Neuronal stem cell (in vitro differentiated cells): ENCODE data around the gene KCNAB1.

Experiments
- DNase-seq: peaks from one replicate; pipeline ENCODE4 v3.0.0-alpha.2; 2013; ENCODE audit warnings: low spot score
- H2AFZ ChIP-seq: one replicate; pipeline ENCODE4 v1.6.1; 2013; ENCODE audit warnings: mild to moderate bottlenecking, low read length, inconsistent platforms
- H2AK5ac ChIP-seq: 2 replicates; pipeline ENCODE4 v1.6.1; 2013; ENCODE audit warnings: low read depth, mild to moderate bottlenecking, inconsistent platforms, low read length, moderate library complexity, mixed read lengths
- H2BK120ac ChIP-seq: 2 replicates; pipeline ENCODE4 v1.6.1; 2013; ENCODE audit warnings: low read depth, mild to moderate bottlenecking, inconsistent platforms, low read length, moderate library complexity, mixed read lengths
- H2BK12ac ChIP-seq: one replicate; pipeline ENCODE4 v1.6.1; 2013; ENCODE audit warnings: low read length, inconsistent platforms
- H2BK15ac ChIP-seq: 2 replicates; pipeline ENCODE4 v1.6.1; 2013; ENCODE audit warnings: mild to moderate bottlenecking, low read length, inconsistent platforms, mixed read lengths
- H2BK5ac ChIP-seq: one replicate; pipeline ENCODE4 v1.6.1; 2013; ENCODE audit warnings: inconsistent platforms, mild to moderate bottlenecking, low read length, moderate library complexity
- H3K14ac ChIP-seq: one replicate; pipeline ENCODE4 v1.6.1; 2013; ENCODE audit warnings: low read length, inconsistent platforms
- H3K18ac ChIP-seq: 2 replicates; pipeline ENCODE4 v1.6.1; 2013; ENCODE audit warnings: low read length, inconsistent platforms
- H3K23ac ChIP-seq: 2 replicates; pipeline ENCODE4 v1.6.1; 2013; ENCODE audit warnings: low read depth, mild to moderate bottlenecking, mixed read lengths, low read length, inconsistent platforms; ENCODE audit not compliant: poor library complexity
- H3K27ac ChIP-seq: replicated peaks from 3 replicates; pipeline ENCODE4 v1.5.1; 2013; ENCODE audit warnings: low read length, inconsistent platforms
- H3K27me3 ChIP-seq, 3 experiments: 2 replicates each; pipeline ENCODE4 v1.6.1; 2013; ENCODE audit warnings: low read length in 3 of 3, mild to moderate bottlenecking in 2 of 3, inconsistent platforms in 1 of 3, low read depth in 1 of 3, mixed read lengths in 1 of 3, moderate library complexity in 1 of 3; ENCODE audit not compliant: control insufficient read depth in 3 of 3, insufficient read depth in 3 of 3
- H3K36me3 ChIP-seq, 2 donors: replicated peaks in 1 of 2; 2 replicates each; pipeline ENCODE4 v1.6.1; 2013; ENCODE audit warnings: low read length in 2 of 2; ENCODE audit not compliant: control insufficient read depth in 2 of 2, insufficient read depth in 2 of 2
- H3K4ac ChIP-seq: 2 replicates; pipeline ENCODE4 v1.6.1; 2013; ENCODE audit warnings: inconsistent platforms, mild to moderate bottlenecking, low read length, moderate library complexity
- H3K4me1 ChIP-seq, 2 donors: 1 replicate in 1 of 2; 2 replicates in 1 of 2; pipeline ENCODE4 v1.6.1; 2013; ENCODE audit warnings: low read length in 2 of 2, low read depth in 1 of 2; ENCODE audit not compliant: control insufficient read depth in 2 of 2, insufficient read depth in 1 of 2
- H3K4me2 ChIP-seq: one replicate; pipeline ENCODE4 v1.6.1; 2013; ENCODE audit warnings: mild to moderate bottlenecking, low read length, inconsistent platforms; ENCODE audit not compliant: insufficient read depth, poor library complexity, severe bottlenecking
- H3K4me3 ChIP-seq, 2 donors: 2 replicates each; pipeline ENCODE4 v1.5.1; 2013; ENCODE audit warnings: low read length in 2 of 2, mild to moderate bottlenecking in 2 of 2, inconsistent platforms in 1 of 2, moderate library complexity in 1 of 2
- H3K79me1 ChIP-seq: one replicate; pipeline ENCODE4 v1.6.1; 2013; ENCODE audit warnings: low read depth, mild to moderate bottlenecking, inconsistent platforms, low read length, moderate library complexity
- H3K9ac ChIP-seq: one replicate; pipeline ENCODE4 v1.6.1; 2013; ENCODE audit warnings: mild to moderate bottlenecking, low read depth, low read length, inconsistent platforms; ENCODE audit not compliant: poor library complexity
- H3K9me3 ChIP-seq, 2 donors: replicated peaks in 1 of 2; 2 replicates each; pipeline versions ENCODE3 to v1.6.1; 2013; ENCODE audit warnings: low read length in 2 of 2, mild to moderate bottlenecking in 2 of 2, inconsistent platforms in 1 of 2, low read depth in 1 of 2, mixed read lengths in 1 of 2, moderate library complexity in 1 of 2; ENCODE audit not compliant: control insufficient read depth in 2 of 2, insufficient read depth in 1 of 2
- H4K8ac ChIP-seq: one replicate; pipeline ENCODE4 v1.6.1; 2013; ENCODE audit warnings: low read depth, mild to moderate bottlenecking, inconsistent platforms, low read length, moderate library complexity
- H4K91ac ChIP-seq: one replicate; pipeline ENCODE4 v1.6.1; 2013; ENCODE audit warnings: low read length, low read depth, mild to moderate bottlenecking, inconsistent platforms; ENCODE audit not compliant: poor library complexity
- WGBS, 2 donors: extraction: QIAGEN DNeasy Blood & Tissue Kit; methylation state at CpG; one replicate each; pipeline ENCODE4 v1.1.7; 2013; ENCODE audit warnings: missing lambda C conversion rate in 2 of 2, mixed read lengths in 1 of 2; ENCODE audit not compliant: insufficient read length in 2 of 2, insufficient replicate concordance in 1 of 2; ENCODE audit errors: extremely low coverage in 2 of 2; 5-methylcytosine and 5-hydroxymethylcytosine counted together

The KCNAB1 gene

DNA sequence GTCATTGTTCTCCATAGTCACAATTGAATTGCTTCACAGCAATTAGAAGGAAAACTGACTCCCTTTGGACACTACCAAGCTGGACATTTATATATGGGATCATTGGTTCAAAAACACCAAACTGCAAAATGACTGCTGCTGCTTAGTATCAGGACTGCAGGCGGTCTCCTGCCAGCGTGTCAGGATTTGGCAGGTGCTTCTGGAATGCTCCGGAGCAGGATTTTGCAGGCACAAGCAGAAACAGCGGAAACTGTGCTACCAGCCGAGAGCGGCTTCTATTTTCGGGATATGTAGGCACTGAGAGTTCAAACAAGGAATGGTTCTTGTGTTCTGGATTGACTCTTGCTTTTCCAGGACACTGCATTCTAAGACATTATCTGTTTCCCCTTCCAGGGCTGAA lies 339.1 kb downstream of the KCNAB1 start:
- Histone ChIP-seq H3K9me3 (no peaks in the 10 kb centered on the region), H3K4ac (no peak overlapping the region), H3K4me1 (peaks cover 3 to 4% of the 10 kb centered on the region in 2 donors), H3K79me1 (no peaks in the 10 kb centered on the region), H3K36me3 (no peaks in the 10 kb centered on the region), H2BK12ac (no peak overlapping the region), H3K14ac (no peak overlapping the region), H2BK5ac (no peak overlapping the region), H2BK120ac (no peak overlapping the region), H3K23ac (no peak overlapping the region), H3K4me2 (no peak overlapping the region), H3K4me3 (no peak overlapping the region), H3K18ac (no peak overlapping the region), H4K91ac (no peak overlapping the region), H2AK5ac (no peak overlapping the region), H3K27ac (no peak overlapping the region), H2BK15ac (no peak overlapping the region), H3K9ac (no peak overlapping the region), H4K8ac (no peak overlapping the region), H3K27me3 (no peaks in the 10 kb centered on the region), H2AFZ (no peak overlapping the region)
- no CpG with 5 or more reads among the region's 7 CpGs for WGBS, 2 donors
- no peak for DNase-seq

DNA sequence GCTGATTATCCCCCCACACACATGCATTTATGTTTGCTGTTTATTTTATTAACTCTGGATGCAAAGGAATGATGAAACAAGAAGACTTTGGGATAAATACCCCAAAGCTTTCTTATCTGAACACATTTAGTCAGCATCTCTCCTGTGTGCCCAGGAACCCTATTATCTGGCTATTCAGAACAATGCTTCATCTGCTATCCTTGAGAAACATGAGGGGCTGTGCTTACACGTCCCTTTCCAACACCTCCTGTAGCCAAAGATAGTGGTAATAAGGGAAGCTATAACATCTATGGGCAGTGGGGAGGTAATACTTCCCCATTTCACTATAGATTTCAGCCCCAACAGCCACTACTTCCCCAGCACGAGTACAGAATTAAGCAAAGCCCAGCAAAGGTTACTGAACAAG lies 339.8 kb downstream of the KCNAB1 start:
- no peak overlapping the region for H3K23ac ChIP-seq
- H3K79me1 ChIP-seq: no peaks in the 10 kb centered on the region
- H3K4me3 ChIP-seq: no peak overlapping the region
- H4K8ac ChIP-seq: no peak overlapping the region
- H3K4me1 ChIP-seq: peaks cover 3 to 4% of the 10 kb centered on the region in 2 donors
- H2AK5ac ChIP-seq: no peak overlapping the region
- H2BK15ac ChIP-seq: no peak overlapping the region
- no peak overlapping the region for H4K91ac ChIP-seq
- H2BK12ac ChIP-seq: no peak overlapping the region
- no peak overlapping the region for H3K4me2 ChIP-seq
- H3K27me3 ChIP-seq: no peaks in the 10 kb centered on the region
- no peak overlapping the region for H2AFZ ChIP-seq
- WGBS, 2 donors: no CpG with 5 or more reads among the region's 2 CpGs
- no peak overlapping the region for H3K14ac ChIP-seq
- no peak overlapping the region for H3K4ac ChIP-seq
- H3K9ac ChIP-seq: no peak overlapping the region
- no peak overlapping the region for H2BK120ac ChIP-seq
- H2BK5ac ChIP-seq: no peak overlapping the region
- no peak overlapping the region for H3K18ac ChIP-seq
- no peak overlapping the region for H3K27ac ChIP-seq
- DNase-seq: no peak
- no peaks in the 10 kb centered on the region for H3K36me3 ChIP-seq
- no peaks in the 10 kb centered on the region for H3K9me3 ChIP-seq

DNA sequence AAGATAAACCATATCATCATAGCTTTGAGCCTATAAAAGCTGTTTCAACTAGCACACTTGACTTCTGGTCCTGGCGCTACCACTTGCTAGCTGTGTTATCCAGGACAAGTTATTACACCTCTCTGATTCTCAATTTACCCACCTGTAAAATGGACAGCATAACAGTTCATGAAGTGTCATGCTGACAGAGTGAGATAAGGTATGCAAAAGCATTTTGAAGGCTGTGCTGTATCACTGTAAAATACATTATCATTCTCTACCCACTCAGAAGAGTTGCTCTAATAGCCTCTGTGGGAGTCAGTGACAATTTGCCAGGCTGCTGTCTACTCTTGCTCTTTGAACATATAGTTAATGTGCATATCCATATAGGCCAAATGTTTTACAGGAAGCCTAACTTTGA lies 341.5 kb downstream of the KCNAB1 start:
- H4K8ac ChIP-seq: no peak overlapping the region

DNA sequence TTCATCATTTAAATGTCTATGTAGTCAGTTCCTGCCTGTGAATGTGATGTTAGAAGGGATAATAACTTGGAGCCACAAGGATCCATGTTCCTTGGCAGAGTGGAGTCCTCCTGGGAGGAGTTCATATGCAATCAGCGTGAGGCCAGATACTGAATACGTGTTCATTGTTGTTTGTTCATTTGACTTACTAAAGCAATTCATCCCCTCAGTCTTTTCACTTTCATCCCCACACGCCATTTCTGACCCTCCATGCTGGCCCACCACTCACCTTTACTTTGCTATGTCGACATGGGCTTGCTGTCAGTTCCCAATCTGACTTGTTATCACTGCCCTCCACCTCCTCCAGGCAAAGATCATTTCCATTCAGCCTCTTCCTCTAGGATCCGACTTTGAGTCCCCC lies 342.7 kb downstream of the KCNAB1 start:
- H3K79me1 ChIP-seq: no peaks in the 10 kb centered on the region
- no CpG with 5 or more reads among the region's 5 CpGs for WGBS, 2 donors
- no peak overlapping the region for H2BK15ac ChIP-seq
- no peak overlapping the region for H4K8ac ChIP-seq
- H3K36me3 ChIP-seq: no peaks in the 10 kb centered on the region
- no peak overlapping the region for H3K9ac ChIP-seq
- H2AFZ ChIP-seq: no peak overlapping the region
- no peak overlapping the region for H3K27ac ChIP-seq
- no peak overlapping the region for H3K4me2 ChIP-seq
- H3K18ac ChIP-seq: no peak overlapping the region
- no peak overlapping the region for H3K4ac ChIP-seq
- H3K23ac ChIP-seq: no peak overlapping the region
- no peaks in the 10 kb centered on the region for H3K27me3 ChIP-seq
- no peak overlapping the region for H2BK5ac ChIP-seq
- H2BK120ac ChIP-seq: no peak overlapping the region
- no peak for DNase-seq
- H4K91ac ChIP-seq: no peak overlapping the region
- H3K4me1 ChIP-seq: peaks cover 0 to 3% of the 10 kb centered on the region in 2 donors
- H3K4me3 ChIP-seq: no peak overlapping the region
- H3K14ac ChIP-seq: no peak overlapping the region
- no peak overlapping the region for H2AK5ac ChIP-seq
- H3K9me3 ChIP-seq: no peaks in the 10 kb centered on the region
- H2BK12ac ChIP-seq: no peak overlapping the region

More for the DNA sequence above, 341.5 kb downstream of the KCNAB1 start:
- DNase-seq: no peak
- Histone ChIP-seq H3K18ac (no peak overlapping the region), H2BK5ac (no peak overlapping the region), H3K4me1 (peaks cover under 1 to 3% of the 10 kb centered on the region in 2 donors), H2BK12ac (no peak overlapping the region), H3K79me1 (no peaks in the 10 kb centered on the region), H3K4ac (no peak overlapping the region), H3K23ac (no peak overlapping the region), H2BK120ac (no peak overlapping the region), H3K9me3 (no peaks in the 10 kb centered on the region), H3K4me3 (no peak overlapping the region), H4K91ac (no peak overlapping the region), H3K4me2 (no peak overlapping the region), H3K36me3 (no peaks in the 10 kb centered on the region), H3K9ac (no peak overlapping the region), H2AFZ (no peak overlapping the region), H2BK15ac (no peak overlapping the region), H3K14ac (no peak overlapping the region), H3K27ac (no peak overlapping the region), H3K27me3 (no peaks in the 10 kb centered on the region), H2AK5ac (no peak overlapping the region)
- WGBS, 2 donors: no CpG with 5 or more reads among the region's 1 CpG
